Measurements from ENCODE around the gene MAN1C1. TPM values are rescaled to one million over a fixed set of nuclear protein-coding genes. Genes with fewer than 3 reads are reported as not detected.

Gene MAN1C1
- total and polyA plus RNA-seq, 2 donors (not counting 1 experiment from before 2014, with no cell fraction given) = 17.7 to 51.4 TPM

DNA sequence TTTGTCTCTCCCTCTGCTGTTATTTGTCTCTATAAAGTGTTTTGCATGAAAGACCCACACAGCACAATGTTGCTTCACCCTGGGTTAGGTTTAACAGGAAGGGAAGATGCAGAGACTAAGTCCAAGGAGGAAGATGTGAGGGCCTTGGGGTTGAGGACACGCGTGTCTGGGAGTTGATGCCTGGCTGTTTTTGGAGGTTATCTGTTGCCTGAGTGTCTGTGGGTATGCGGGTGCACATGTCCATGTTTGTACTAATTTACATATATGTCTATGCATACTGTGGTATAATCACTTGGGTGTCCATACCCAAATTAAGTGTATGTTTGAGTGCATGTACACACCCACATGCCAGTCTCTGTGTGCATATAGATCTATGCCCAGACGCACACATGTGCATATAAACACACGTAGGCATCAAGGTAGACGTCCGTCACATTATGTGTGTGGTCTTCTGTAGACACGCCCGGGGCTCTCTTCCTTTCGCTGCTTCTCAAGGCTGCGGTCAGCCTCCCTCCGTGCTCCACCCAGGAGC lies 962 bp upstream of the MAN1C1 start:
- no peak for TF ChIP-seq CTCF (conservative IDR thresholded peaks at IDR 0.05 in 1 of 2, IDR thresholded peaks at IDR 0.05 in 1 of 2; ENCODE audit: low read depth in 1 of 2, low read length in 2 of 2)
- no peak for TF ChIP-seq EZH2 (IDR thresholded peaks at IDR 0.05; ENCODE audit: low read length, missing control alignments)
- peak in 1 of 2 donors; percentile 11 for DNase-seq (ENCODE audit: low read depth in 2 of 2)
- Histone ChIP-seq H3K9me3 (ENCODE audit: control insufficient read depth, insufficient read depth, low read depth, low read length) (no peaks in the 10 kb centered on the region), H3K9ac (ENCODE audit: insufficient read depth, low read length) (no peak overlapping the region), H3K27ac (ENCODE audit: insufficient read depth, low read length) (no peak overlapping the region), H4K20me1 (ENCODE audit: control insufficient read depth, extremely low read depth, insufficient read depth, low read length) (no peaks in the 10 kb centered on the region), H2AFZ (ENCODE audit: low read length) (no peak overlapping the region), H3K4me2 (ENCODE audit: extremely low read depth, insufficient read depth, low read length) (peak overlapping the region; percentile 79), H3K4me1 (ENCODE audit: control insufficient read depth, extremely low read depth, insufficient read depth, low read length) (no peaks in the 10 kb centered on the region), H3K79me2 (ENCODE audit: control insufficient read depth, insufficient read depth, low read length) (no peaks in the 10 kb centered on the region), H3K27me3 (ENCODE audit: control insufficient read depth, insufficient read depth, low read length) (peaks cover 36% of the 10 kb centered on the region), H3K36me3 (ENCODE audit: control insufficient read depth, insufficient read depth, low read length) (no peaks in the 10 kb centered on the region), H3K4me3 (replicated peaks in 1 of 4; ENCODE audit: control extremely low read depth in 1 of 4, insufficient read depth in 1 of 4, low read depth in 3 of 4, low read length in 4 of 4) (peak overlapping the region; percentile 26 to 62 (median 52))

- no peak for TF ChIP-seq EZH2 (IDR thresholded peaks at IDR 0.05; ENCODE audit: low read length, missing control alignments)
- TF ChIP-seq CTCF (conservative IDR thresholded peaks at IDR 0.05 in 1 of 2, IDR thresholded peaks at IDR 0.05 in 1 of 2; ENCODE audit: low read depth in 1 of 2, low read length in 2 of 2) = no peak
- H3K36me3 ChIP-seq (ENCODE audit: control insufficient read depth, insufficient read depth, low read length) = no peaks in the 10 kb centered on the region
- H4K20me1 ChIP-seq (ENCODE audit: control insufficient read depth, extremely low read depth, insufficient read depth, low read length) = no peaks in the 10 kb centered on the region
- peak overlapping the region; percentile 71 for H3K4me2 ChIP-seq (ENCODE audit: extremely low read depth, insufficient read depth, low read length)
- no peaks in the 10 kb centered on the region for H3K79me2 ChIP-seq (ENCODE audit: control insufficient read depth, insufficient read depth, low read length)
- no peak overlapping the region for H2AFZ ChIP-seq (ENCODE audit: low read length)
- peak overlapping the region; percentile 50 for H3K9ac ChIP-seq (ENCODE audit: insufficient read depth, low read length)
- no peak overlapping the region for H3K27ac ChIP-seq (ENCODE audit: insufficient read depth, low read length)
- H3K9me3 ChIP-seq (ENCODE audit: control insufficient read depth, insufficient read depth, low read depth, low read length) = no peaks in the 10 kb centered on the region
- no peak for DNase-seq (ENCODE audit: low read depth in 2 of 2)
- H3K4me1 ChIP-seq (ENCODE audit: control insufficient read depth, extremely low read depth, insufficient read depth, low read length) = no peaks in the 10 kb centered on the region
- H3K4me3 ChIP-seq (replicated peaks in 1 of 4; ENCODE audit: control extremely low read depth in 1 of 4, insufficient read depth in 1 of 4, low read depth in 3 of 4, low read length in 4 of 4) = peak overlapping the region in 3 of 4 experiments; percentile 57 to 73 (median 59)
- H3K27me3 ChIP-seq (ENCODE audit: control insufficient read depth, insufficient read depth, low read length) = peaks cover 27% of the 10 kb centered on the region
Measured at GRCh38 chr1:25616987-25617624, 515 bp downstream of the MAN1C1 start.

DNA sequence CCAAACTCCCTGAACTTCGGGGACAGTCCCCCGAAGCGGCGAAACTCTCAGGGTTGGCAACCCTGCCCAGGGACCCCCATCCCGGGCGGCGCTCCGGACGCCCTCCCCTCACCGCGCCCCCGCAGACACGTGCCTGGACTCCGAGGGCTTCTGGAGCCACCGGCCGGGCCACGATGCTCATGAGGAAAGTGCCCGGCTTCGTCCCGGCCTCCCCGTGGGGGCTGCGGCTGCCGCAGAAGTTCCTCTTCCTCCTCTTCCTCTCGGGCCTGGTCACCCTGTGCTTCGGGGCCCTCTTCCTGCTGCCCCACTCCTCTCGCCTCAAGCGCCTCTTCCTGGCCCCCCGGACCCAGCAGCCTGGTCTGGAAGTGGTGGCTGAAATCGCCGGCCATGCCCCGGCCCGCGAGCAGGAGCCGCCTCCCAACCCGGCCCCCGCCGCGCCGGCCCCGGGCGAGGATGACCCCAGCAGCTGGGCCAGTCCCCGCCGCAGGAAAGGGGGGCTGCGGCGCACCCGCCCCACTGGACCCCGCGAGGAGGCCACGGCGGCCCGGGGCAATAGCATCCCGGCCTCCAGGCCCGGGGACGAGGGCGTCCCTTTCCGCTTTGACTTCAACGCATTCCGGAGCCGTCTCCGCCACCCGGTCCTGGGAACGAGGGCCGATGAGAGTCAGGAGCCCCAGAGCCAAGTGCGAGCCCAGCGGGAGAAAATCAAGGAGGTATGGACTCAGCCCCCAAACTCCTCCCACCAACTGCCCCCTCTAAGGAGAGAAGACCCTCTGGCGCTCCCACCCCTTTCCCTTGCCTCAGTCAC lies 1.2 kb downstream of the MAN1C1 start:
- H3K4me3 ChIP-seq (replicated peaks in 1 of 4; ENCODE audit: control extremely low read depth in 1 of 4, insufficient read depth in 1 of 4, low read depth in 3 of 4, low read length in 4 of 4) = peak overlapping the region; percentile 13 to 64 (median 38)
- H3K4me2 ChIP-seq (ENCODE audit: extremely low read depth, insufficient read depth, low read length) = peak overlapping the region; percentile 54
- H3K79me2 ChIP-seq (ENCODE audit: control insufficient read depth, insufficient read depth, low read length) = no peaks in the 10 kb centered on the region
- H3K9ac ChIP-seq (ENCODE audit: insufficient read depth, low read length) = peak overlapping the region; percentile 31
- H4K20me1 ChIP-seq (ENCODE audit: control insufficient read depth, extremely low read depth, insufficient read depth, low read length) = no peaks in the 10 kb centered on the region
- DNase-seq (ENCODE audit: low read depth in 2 of 2) = no peak
- H3K27ac ChIP-seq (ENCODE audit: insufficient read depth, low read length) = no peak overlapping the region
- H3K27me3 ChIP-seq (ENCODE audit: control insufficient read depth, insufficient read depth, low read length) = peaks cover 23% of the 10 kb centered on the region
- no peaks in the 10 kb centered on the region for H3K4me1 ChIP-seq (ENCODE audit: control insufficient read depth, extremely low read depth, insufficient read depth, low read length)
- no peaks in the 10 kb centered on the region for H3K36me3 ChIP-seq (ENCODE audit: control insufficient read depth, insufficient read depth, low read length)
- H2AFZ ChIP-seq (ENCODE audit: low read length) = peak overlapping the region; percentile 13
- peak; percentile 20 for TF ChIP-seq EZH2 (IDR thresholded peaks at IDR 0.05; ENCODE audit: low read length, missing control alignments)
- no peak for TF ChIP-seq CTCF (conservative IDR thresholded peaks at IDR 0.05 in 1 of 2, IDR thresholded peaks at IDR 0.05 in 1 of 2; ENCODE audit: low read depth in 1 of 2, low read length in 2 of 2)
- no peaks in the 10 kb centered on the region for H3K9me3 ChIP-seq (ENCODE audit: control insufficient read depth, insufficient read depth, low read depth, low read length)

Data from fibroblast of lung (primary cell).